DMS53 treated with DMSO at 0.1 percent for 48 hours (cell line): ENCODE measurements around the gene PIAS3.

Experiments used
- DNase-seq: peaks from one replicate; lab custom pipeline; 2025; ENCODE audit not compliant: unreplicated experiment; lab: John Stamatoyannopoulos, UW

Gene PIAS3

GRCh38 chr1:145858901-145859490 lies at the start of gene PIAS3:
TSS of gene PIAS3 (minus strand) at chr1:145859081. CDS start at chr1:145858990, 91 bp downstream.
- peak; percentile 84 for DNase-seq

GRCh38 chr1:145908653-145909052 lies 49.8 kb upstream of the PIAS3 start:
- DNase-seq = no peak

DNA sequence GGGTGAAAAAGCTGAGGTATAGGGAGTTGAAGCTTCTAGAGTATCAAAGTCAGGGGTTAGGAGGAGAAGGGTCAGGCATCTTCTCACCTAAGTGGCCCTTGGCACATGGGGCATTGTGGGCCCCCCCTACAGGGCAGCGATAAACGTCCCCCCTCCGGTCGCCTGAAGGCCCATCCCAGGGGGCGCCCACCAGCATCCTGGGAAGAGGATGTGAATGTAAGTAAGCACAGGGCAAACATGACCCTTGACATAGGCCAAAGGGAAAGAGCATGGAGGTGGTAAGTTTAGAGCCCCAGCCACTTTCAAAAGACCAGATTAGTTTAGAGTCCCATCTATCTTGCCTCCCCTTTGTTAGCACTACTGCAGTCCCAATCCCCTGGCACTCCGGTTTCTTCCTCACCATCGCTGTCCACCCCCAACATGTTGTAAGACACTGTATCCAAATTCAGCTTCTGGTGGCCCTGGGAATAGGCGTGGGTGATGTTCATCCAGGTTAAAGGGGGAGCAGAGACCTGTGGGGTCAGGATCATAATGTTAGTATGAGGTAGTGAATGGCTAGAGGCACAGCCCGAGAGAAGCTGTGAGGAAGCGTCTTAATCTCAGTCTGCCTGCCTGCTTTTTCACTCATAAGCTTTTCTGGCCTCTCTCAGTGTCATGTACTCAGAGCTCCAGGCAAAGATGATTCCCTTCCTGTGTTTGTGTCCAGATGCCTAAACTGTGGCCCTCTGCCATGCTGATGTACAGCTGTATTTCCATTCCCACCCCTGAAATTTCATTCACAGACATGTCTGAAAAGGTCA lies 48.3 kb upstream of the PIAS3 start:
- no peak for DNase-seq

- DNase-seq = no peak
Measured at GRCh38 chr1:145901312-145902021, 42.6 kb upstream of the PIAS3 start.

DNA sequence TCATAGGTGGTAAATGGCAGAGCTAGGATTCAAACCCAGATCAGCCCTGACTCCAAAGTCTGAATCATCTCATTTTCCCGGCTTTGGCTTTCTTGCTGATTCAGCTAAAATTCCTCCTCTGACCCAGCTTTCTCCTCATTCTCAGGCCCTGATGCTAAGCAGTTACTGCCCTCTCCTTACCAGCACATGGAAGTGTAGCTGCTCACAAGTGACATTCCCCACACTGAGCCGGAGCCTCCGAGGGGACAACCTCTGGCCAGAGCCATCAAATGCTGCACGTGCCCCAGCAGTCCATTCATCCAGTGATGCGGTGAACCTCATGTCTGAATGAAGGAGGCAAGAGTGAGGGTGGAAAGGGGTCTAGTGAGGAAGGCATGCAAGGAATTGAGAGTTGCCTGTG lies 39.9 kb upstream of the PIAS3 start:
- DNase-seq = no peak

GRCh38 chr1:145897969-145898368 lies 39.1 kb upstream of the PIAS3 start:
- no peak for DNase-seq

DNA sequence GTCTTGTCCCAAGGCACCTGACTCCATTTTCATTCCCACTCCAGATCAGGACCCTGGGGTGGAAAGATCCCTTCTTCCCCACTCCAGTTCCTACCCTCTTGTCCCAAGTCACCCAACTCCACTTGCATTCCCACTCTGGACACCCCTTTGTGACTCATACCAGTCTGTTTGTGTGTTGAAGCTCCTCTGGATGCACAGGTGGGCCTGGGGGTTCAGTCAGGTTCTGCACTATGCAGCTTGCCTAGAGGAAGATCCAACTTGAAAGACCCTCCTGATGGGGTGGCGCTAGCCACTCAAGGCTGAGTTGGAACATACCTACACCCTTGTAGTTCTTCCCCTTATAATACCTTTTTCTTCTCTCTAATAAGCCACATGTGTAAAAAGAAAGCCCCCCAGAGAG lies 36.6 kb upstream of the PIAS3 start:
- DNase-seq = no peak

GRCh38 chr1:145893306-145894055 lies 34.6 kb upstream of the PIAS3 start:
- no peak for DNase-seq

DNA sequence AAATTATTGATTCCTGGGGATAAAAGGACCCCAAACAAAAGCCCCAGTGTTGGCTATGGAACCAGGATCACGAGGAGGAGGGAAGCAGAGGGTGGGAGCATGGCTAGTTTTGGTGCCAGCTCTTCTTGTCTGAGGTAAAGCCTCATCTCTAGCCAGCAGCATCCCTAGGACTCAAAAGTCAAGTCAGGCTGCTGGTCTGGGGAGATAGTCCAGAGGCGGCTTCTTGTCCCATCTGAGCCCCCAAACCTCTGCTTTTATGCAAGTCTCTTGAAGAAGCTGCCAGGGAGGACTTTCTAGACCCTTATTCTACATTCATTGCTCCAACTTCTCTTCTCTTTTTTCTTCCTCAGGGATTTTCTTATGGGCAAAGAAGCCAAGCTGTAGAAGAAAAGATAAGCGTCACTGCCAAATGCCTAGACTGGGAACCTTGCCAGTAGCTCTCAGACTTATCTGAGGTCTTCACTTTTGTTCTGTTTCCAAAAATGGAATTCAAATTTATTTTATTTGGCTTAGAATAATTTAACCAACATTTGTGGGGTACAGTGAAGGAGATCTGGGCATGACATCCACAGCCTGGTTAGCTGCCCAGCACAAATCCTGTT lies 33.7 kb upstream of the PIAS3 start:
- DNase-seq = no peak

GRCh38 chr1:145891587-145892485 lies 33.0 kb upstream of the PIAS3 start:
- DNase-seq = peak; percentile 96

DNA sequence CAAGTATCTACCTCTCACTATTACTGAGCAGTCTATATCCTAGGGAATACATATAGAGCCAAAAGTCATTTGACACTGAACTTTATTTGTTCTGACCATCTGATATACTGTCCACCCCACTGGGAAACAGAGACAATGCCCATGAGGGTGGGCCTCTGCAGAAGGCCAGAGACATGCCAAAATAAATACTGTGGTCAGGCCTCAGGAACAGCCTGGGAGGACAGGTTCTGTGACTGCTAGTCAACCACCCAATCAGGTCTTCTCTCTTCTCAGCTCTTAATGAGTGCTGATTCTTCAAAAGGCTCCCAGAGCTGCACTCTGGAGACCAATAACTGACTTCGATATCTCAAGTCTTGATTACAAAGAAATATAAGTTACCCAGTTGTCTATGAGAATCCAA lies 32.3 kb upstream of the PIAS3 start:
- DNase-seq = peak; percentile 45

DNA sequence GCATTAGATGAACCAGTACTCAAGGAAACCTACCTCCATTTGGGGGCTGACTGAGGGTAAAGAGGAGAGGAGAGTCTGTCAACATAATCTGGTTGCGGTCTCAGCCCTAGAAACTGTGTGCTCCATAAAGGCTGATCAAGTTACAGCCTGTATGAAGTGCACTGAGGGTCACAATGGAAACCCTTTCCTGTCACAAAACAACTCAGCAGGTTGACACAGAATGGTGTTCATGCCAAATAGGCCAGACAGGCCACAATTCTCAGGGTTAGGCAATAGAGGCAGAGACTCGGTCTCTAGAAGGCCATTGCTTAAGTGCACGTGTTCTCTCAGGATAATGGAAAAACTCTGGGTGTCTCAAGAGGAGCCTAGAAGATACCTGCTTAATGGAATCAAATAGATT lies 30.8 kb upstream of the PIAS3 start:
- no peak for DNase-seq

DNA sequence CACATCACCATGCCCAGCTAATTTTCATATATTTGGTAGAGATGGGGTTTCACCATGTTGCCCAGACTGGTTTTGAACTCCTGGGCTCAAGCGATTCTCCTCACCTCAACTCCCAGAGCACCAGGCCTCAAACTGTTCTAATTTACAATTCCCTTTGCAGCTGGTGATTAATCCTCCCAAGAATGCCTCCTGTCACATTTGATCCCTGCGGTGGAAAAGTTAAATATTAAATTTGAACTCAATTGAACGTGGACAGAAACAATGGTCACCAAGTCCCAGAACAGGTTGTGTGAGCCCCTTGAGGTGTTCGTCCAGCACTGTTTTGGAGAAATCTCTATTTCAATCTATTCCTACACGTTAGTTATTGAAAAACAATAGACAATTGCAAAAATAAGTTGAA lies 28.8 kb upstream of the PIAS3 start:
- peak; percentile 4 for DNase-seq

- DNase-seq = no peak
Measured at GRCh38 chr1:145886816-145887215, 27.9 kb upstream of the PIAS3 start.

DNA sequence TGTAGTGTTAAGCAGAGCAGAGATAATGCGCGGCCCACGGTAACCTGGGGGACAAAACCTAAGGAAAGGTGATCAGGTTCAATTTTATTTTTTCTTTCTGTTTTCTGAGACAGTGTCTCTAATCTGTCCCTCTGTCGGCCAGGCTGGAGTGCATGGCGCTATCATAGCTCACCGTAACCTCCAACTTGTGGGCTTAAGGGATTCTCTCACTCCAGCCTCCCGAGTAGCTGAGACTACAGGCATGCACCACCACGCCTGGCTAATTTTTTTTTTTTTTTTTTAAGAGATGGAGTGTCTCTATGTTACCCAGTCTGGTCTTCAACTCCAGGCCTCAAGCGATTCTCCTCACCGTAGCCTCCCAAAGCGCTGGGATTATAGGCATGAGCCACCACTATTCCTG lies 27.5 kb upstream of the PIAS3 start:
- no peak for DNase-seq

GRCh38 chr1:145885738-145886287 lies 26.9 kb upstream of the PIAS3 start, which contains the start of gene ANKRD35:
TSS of gene ANKRD35 (minus strand) at chr1:145885866. CDS start at chr1:145885758, 108 bp downstream.
- DNase-seq = peak; percentile 52

- no peak for DNase-seq
Measured at GRCh38 chr1:145884675-145885074, 25.8 kb upstream of the PIAS3 start.

DNA sequence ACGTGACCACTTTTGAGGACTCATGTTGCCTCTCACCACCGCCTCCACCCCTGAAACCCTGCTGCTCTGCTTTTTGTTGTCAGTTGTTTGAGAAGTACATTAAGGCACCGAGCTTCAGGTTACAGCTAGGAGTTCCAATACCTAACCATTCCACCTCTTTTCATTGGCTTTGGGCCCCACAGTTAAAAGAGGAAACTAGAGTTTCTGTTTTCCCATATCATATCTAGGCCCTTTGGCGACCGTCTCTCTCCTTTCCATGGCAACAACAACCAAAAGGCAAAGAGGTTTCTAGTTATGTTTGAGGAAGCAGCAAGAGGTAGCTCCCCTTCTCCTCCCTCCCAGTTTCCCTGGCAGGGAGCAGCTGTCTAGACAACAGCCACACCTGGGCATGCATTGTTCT lies 20.9 kb upstream of the PIAS3 start:
- no peak for DNase-seq

GRCh38 chr1:145878724-145879123 lies 19.8 kb upstream of the PIAS3 start:
- no peak for DNase-seq
